Neural progenitor cell (in vitro differentiated cells): Measurements from ENCODE around the gene WDR64. TPM values are rescaled to one million over a fixed set of nuclear protein-coding genes. Genes with fewer than 3 reads are reported as not detected.
A peak's percentile ranks its signal among the peaks of the same experiment; 100 is the strongest.

Experiments used
- DNase-seq: peaks from one replicate; pipeline ENCODE4 v3.0.0-alpha.2; 2016; ENCODE audit warnings: low spot score
- H2AFZ ChIP-seq: fragments of 200-600 bp; sonication (generic); replicated peaks from 2 replicates; pipeline ENCODE4 v1.6.1; 2016; ENCODE audit warnings: antibody characterized with exemption
- H3F3A ChIP-seq: fragments of 200-600 bp; sonication (generic); 2 replicates; pipeline ENCODE4 v1.6.1; 2016; ENCODE audit warnings: antibody characterized with exemption, low read depth
- H3K27ac ChIP-seq: fragments of 200-600 bp; sonication (generic); 2 replicates; pipeline ENCODE4 v1.5.1; 2016; ENCODE audit warnings: mild to moderate bottlenecking
- H3K27me3 ChIP-seq: fragments of 200-600 bp; sonication (generic); 2 replicates; pipeline ENCODE4 v1.6.1; 2016; ENCODE audit warnings: mild to moderate bottlenecking, moderate library complexity
- H3K36me3 ChIP-seq: fragments of 200-600 bp; sonication (generic); 2 replicates; pipeline ENCODE4 v1.5.1; 2016
- H3K4me1 ChIP-seq: fragments of 200-600 bp; sonication (generic); 2 replicates; pipeline ENCODE4 v1.6.1; 2016; ENCODE audit warnings: mixed run types
- H3K4me2 ChIP-seq: fragments of 200-600 bp; sonication (generic); 2 replicates; pipeline ENCODE4 v1.6.1; 2016
- H3K4me3 ChIP-seq: fragments of 200-600 bp; sonication (generic); 2 replicates; pipeline ENCODE4 v1.5.1; 2016
- H3K79me2 ChIP-seq: fragments of 200-600 bp; sonication (generic); 2 replicates; pipeline ENCODE4 v1.6.1; 2016; ENCODE audit warnings: low read depth
- H3K9ac ChIP-seq: fragments of 200-600 bp; sonication (generic); 2 replicates; pipeline ENCODE4 v1.6.1; 2016
- H3K9me3 ChIP-seq: fragments of 200-600 bp; sonication (generic); 2 replicates; pipeline ENCODE4 v1.5.1; 2016; ENCODE audit warnings: low read depth
- H4K20me1 ChIP-seq: fragments of 200-600 bp; sonication (generic); 2 replicates; pipeline ENCODE4 v1.6.1; 2016; ENCODE audit warnings: low read depth
- H3K27ac Mint-ChIP-seq: 3 replicates; pipeline ENCODE4 v1.8.0; 2021; ENCODE audit warnings: mixed read lengths
- H3K27me3 Mint-ChIP-seq: 2 replicates; pipeline ENCODE4 v1.8.0; 2022; ENCODE audit warnings: low read depth, mild to moderate bottlenecking, inconsistent platforms, moderate library complexity, mixed read lengths; ENCODE audit not compliant: insufficient read depth
- H3K36me3 Mint-ChIP-seq: 3 replicates; pipeline ENCODE4 v1.8.0; 2021; ENCODE audit warnings: mixed read lengths
- H3K4me1 Mint-ChIP-seq: 3 replicates; pipeline ENCODE4 v1.8.0; 2021; ENCODE audit warnings: mixed read lengths
- H3K4me3 Mint-ChIP-seq: 3 replicates; pipeline ENCODE4 v1.8.0; 2021; ENCODE audit warnings: mild to moderate bottlenecking, moderate library complexity, mixed read lengths
- H3K9me3 Mint-ChIP-seq: 3 replicates; pipeline ENCODE4 v1.8.0; 2020; ENCODE audit warnings: mixed read lengths
- EZH2 ChIP-seq: fragments of 200-600 bp; sonication (generic); IDR thresholded peaks from 2 replicates; pipeline ENCODE4 v1.6.1; 2017; ENCODE audit warnings: antibody characterized with exemption, mild to moderate bottlenecking, moderate library complexity
- EZH2phosphoT487 ChIP-seq: fragments of 200-600 bp; sonication (generic); IDR thresholded peaks from 2 replicates; pipeline ENCODE4 v1.6.1; 2017; ENCODE audit warnings: antibody characterized with exemption
- total RNA-seq: library from RNA; depleted of rRNA; stranded (reverse); fragments of >200 nt; gene quantifications from 2 replicates; pipeline ENCODE4 v1.2.3, GENCODE V29; 2015; ENCODE audit warnings: low replicate concordance
- TF ChIP-seq, protein P1 (sequence below): fragments of 200-600 bp; sonication (generic); IDR thresholded peaks from 2 replicates; pipeline ENCODE4 v1.5.1; 2017; ENCODE audit warnings: antibody characterized with exemption, mild to moderate bottlenecking

Gene WDR64
- total RNA-seq, 1 donor from 2014 or later, result not detected

DNA sequence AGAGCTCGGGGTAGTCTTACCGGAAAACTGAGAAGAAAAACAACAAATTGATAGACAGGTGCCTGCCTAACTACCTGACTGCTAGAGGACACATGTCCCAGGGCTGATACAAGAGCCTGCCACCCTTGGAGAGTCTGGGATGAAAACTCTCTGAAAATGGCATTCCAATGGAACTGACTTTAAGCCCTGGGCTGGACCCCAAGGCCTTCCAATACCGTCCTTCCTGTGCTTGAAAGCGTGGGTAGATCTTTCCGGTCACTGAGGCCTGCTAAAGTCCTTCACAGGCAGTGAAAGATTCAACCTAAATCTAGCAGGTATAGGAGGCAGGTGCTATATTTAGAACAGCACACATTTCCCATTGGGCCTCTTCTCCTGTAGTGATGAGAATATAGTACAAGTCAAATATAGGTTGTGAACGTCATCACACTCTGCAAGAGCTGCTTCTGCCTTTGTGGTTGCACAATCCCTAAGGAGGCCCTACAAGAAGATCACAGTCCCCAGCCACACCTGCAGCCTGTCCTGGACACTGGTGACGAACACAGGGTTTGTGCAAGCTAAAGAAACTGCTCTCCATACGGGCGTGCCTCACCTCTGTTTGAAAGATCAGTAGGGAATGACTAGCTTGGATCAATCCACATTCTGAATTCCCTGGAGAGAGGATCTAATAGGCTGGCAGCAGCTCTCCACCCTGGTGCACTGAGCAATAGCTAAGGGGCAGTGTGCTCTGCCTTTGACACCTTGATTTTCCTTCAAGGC lies 11.0 kb upstream of the WDR64 start:
- H2AFZ ChIP-seq, result peak overlapping the region; percentile 78
- H3F3A ChIP-seq, result no peaks in the 10 kb centered on the region
- H4K20me1 ChIP-seq, result peaks cover 24% of the 10 kb centered on the region
- peak overlapping the region; percentile 65 for H3K4me2 ChIP-seq
- Mint-ChIP-seq H3K27me3 (peaks cover 5% of the 10 kb centered on the region), H3K36me3 (peaks cover 25% of the 10 kb centered on the region), H3K4me1 (peaks cover 22% of the 10 kb centered on the region), H3K4me3 (peak overlapping the region; percentile 87), H3K27ac (peak overlapping the region; percentile 52), H3K9me3 (peaks cover 23% of the 10 kb centered on the region)
- peak overlapping the region; percentile 82 for H3K4me3 ChIP-seq
- no peak for DNase-seq
- H3K9me3 ChIP-seq, result no peaks in the 10 kb centered on the region
- H3K4me1 ChIP-seq, result peaks cover 18% of the 10 kb centered on the region
- H3K9ac ChIP-seq, result no peak overlapping the region
- H3K79me2 ChIP-seq, result peaks cover 34% of the 10 kb centered on the region
- no peak overlapping the region for H3K27ac ChIP-seq
- no peak for TF ChIP-seq EZH2phosphoT487
- TF ChIP-seq, protein P1, sequence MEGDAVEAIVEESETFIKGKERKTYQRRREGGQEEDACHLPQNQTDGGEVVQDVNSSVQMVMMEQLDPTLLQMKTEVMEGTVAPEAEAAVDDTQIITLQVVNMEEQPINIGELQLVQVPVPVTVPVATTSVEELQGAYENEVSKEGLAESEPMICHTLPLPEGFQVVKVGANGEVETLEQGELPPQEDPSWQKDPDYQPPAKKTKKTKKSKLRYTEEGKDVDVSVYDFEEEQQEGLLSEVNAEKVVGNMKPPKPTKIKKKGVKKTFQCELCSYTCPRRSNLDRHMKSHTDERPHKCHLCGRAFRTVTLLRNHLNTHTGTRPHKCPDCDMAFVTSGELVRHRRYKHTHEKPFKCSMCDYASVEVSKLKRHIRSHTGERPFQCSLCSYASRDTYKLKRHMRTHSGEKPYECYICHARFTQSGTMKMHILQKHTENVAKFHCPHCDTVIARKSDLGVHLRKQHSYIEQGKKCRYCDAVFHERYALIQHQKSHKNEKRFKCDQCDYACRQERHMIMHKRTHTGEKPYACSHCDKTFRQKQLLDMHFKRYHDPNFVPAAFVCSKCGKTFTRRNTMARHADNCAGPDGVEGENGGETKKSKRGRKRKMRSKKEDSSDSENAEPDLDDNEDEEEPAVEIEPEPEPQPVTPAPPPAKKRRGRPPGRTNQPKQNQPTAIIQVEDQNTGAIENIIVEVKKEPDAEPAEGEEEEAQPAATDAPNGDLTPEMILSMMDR, result no peak
- no peak for TF ChIP-seq EZH2
- no peaks in the 10 kb centered on the region for H3K36me3 ChIP-seq
- H3K27me3 ChIP-seq, result no peaks in the 10 kb centered on the region

DNA sequence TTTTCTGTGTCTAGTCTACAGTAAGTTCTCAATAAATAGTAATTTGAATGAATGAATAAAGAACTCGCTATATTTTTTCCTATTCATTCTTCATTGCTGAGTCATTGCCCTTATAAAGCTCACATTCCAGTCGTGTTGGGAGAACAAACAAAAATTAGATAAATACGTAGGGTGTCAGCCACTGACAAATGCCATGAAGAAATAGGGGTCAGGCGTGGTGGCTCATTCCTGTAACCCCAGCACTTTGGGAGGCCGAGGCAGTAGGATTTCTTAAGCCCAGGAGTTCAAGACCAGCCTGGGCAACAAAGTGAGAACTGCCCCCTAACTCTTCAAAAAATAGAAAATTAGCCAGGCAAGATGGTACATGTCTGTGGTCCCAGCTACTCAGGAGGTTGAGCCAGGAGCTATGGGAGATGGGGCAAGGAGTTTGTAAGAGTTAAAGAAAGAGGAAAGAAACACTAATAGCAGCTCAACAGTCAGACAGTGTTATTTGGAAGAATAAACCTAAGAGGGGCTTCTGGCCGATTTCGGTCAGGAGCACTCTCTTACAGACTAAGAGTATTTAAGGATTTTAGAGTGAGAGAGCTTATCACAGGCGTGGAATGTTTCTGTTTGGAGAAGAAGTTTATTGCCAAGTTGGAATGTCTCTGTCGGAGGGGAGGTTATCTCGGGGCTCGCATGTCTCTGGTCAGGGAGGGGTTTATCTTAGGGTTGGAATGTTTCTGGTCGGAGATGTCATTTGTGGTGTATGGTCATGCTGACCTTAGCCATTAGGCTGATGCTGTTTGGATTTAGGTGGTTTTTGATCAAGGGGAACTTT lies 10.1 kb upstream of the WDR64 start:
- H3K27ac Mint-ChIP-seq, result no peak overlapping the region
- H3K4me3 Mint-ChIP-seq, result peak overlapping the region; percentile 5
- peaks cover 20% of the 10 kb centered on the region for H4K20me1 ChIP-seq
- H3K79me2 ChIP-seq, result peaks cover 25% of the 10 kb centered on the region
- H3F3A ChIP-seq, result no peaks in the 10 kb centered on the region
- peaks cover 19% of the 10 kb centered on the region for H3K9me3 Mint-ChIP-seq
- no peak overlapping the region for H3K27ac ChIP-seq
- no peak overlapping the region for H2AFZ ChIP-seq
- no peaks in the 10 kb centered on the region for H3K9me3 ChIP-seq
- H3K9ac ChIP-seq, result no peak overlapping the region
- H3K36me3 Mint-ChIP-seq, result peaks cover 18% of the 10 kb centered on the region
- TF ChIP-seq EZH2phosphoT487, result no peak
- no peak for TF ChIP-seq EZH2
- TF ChIP-seq, protein P1, result no peak
- DNase-seq, result no peak
- H3K36me3 ChIP-seq, result no peaks in the 10 kb centered on the region
- no peaks in the 10 kb centered on the region for H3K27me3 ChIP-seq
- peaks cover 5% of the 10 kb centered on the region for H3K27me3 Mint-ChIP-seq
- H3K4me2 ChIP-seq, result no peak overlapping the region
- H3K4me3 ChIP-seq, result no peak overlapping the region
- H3K4me1 ChIP-seq, result peaks cover 14% of the 10 kb centered on the region
- peaks cover 19% of the 10 kb centered on the region for H3K4me1 Mint-ChIP-seq

DNA sequence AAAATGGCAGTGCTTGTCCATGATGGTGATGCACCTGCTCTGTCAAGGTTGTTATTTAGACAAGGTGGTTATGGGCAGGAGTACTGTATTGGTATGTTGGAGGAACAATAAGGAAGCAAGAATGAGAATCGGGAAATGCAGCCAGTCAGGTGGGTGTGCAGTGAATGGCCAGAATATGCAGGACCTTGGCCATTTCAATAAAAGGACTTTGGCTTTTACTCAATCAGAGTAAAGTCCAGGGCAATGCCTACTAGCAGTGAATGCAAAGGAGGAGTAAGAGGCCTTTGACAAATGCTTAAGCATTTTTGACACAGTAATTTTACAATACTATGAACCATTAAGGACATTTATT lies 9.5 kb upstream of the WDR64 start:
- H3F3A ChIP-seq, result no peaks in the 10 kb centered on the region
- peaks cover 15% of the 10 kb centered on the region for H3K4me1 Mint-ChIP-seq
- H3K4me1 ChIP-seq, result peaks cover 10% of the 10 kb centered on the region
- H3K9ac ChIP-seq, result no peak overlapping the region
- H2AFZ ChIP-seq, result no peak overlapping the region
- H3K36me3 ChIP-seq, result no peaks in the 10 kb centered on the region
- H3K9me3 ChIP-seq, result no peaks in the 10 kb centered on the region
- H4K20me1 ChIP-seq, result peaks cover 15% of the 10 kb centered on the region
- H3K27ac ChIP-seq, result no peak overlapping the region
- no peak overlapping the region for H3K27ac Mint-ChIP-seq
- no peak overlapping the region for H3K4me3 ChIP-seq
- H3K4me2 ChIP-seq, result no peak overlapping the region
- TF ChIP-seq EZH2phosphoT487 (no peak), EZH2 (no peak)
- TF ChIP-seq, protein P1, result no peak
- H3K79me2 ChIP-seq, result peaks cover 19% of the 10 kb centered on the region
- H3K36me3 Mint-ChIP-seq, result peaks cover 12% of the 10 kb centered on the region
- peak overlapping the region; percentile 5 for H3K4me3 Mint-ChIP-seq
- H3K27me3 ChIP-seq, result no peaks in the 10 kb centered on the region
- H3K27me3 Mint-ChIP-seq, result peaks cover 5% of the 10 kb centered on the region
- no peak for DNase-seq
- H3K9me3 Mint-ChIP-seq, result peaks cover 16% of the 10 kb centered on the region
